22Rv1 (cell line): Measurements from ENCODE around the gene RPS19.

Source experiments
- H3K27ac ChIP-seq: fragments of 450-650 bp; 2 replicates; pipeline ENCODE4 v1.5.1; 2017
- ZFX ChIP-seq: fragments of 450-650 bp; IDR thresholded peaks from 2 replicates; pipeline ENCODE4 v1.6.1; 2017; ENCODE audit warnings: antibody characterized with exemption, borderline replicate concordance
- TF ChIP-seq, protein P1 (sequence below): fragments of 450-650 bp; IDR thresholded peaks from 2 replicates; pipeline ENCODE4 v1.5.1; 2017; ENCODE audit warnings: mild to moderate bottlenecking

The RPS19 gene

DNA sequence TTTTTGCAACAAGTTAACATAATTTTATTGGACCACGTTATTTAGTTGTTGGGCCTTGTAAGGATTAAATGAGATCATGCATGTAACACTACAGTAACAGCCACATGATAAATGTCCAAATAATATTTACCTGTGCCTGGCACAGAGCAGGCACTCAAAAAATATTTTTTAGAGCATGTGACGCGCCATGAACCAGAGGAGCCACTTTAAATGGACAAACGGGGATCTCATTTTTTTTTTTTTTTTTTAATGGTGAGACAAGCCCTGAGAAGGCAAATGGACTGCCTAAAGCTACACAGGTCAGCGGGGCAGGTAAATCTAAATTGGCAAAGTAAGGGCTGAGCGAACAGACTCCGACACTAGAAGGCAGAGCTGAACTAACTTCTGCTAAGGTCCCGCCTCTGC is 840 bp upstream of the RPS19 start:
- TF ChIP-seq, protein P1, sequence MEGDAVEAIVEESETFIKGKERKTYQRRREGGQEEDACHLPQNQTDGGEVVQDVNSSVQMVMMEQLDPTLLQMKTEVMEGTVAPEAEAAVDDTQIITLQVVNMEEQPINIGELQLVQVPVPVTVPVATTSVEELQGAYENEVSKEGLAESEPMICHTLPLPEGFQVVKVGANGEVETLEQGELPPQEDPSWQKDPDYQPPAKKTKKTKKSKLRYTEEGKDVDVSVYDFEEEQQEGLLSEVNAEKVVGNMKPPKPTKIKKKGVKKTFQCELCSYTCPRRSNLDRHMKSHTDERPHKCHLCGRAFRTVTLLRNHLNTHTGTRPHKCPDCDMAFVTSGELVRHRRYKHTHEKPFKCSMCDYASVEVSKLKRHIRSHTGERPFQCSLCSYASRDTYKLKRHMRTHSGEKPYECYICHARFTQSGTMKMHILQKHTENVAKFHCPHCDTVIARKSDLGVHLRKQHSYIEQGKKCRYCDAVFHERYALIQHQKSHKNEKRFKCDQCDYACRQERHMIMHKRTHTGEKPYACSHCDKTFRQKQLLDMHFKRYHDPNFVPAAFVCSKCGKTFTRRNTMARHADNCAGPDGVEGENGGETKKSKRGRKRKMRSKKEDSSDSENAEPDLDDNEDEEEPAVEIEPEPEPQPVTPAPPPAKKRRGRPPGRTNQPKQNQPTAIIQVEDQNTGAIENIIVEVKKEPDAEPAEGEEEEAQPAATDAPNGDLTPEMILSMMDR: no peak
- TF ChIP-seq ZFX: no peak

DNA sequence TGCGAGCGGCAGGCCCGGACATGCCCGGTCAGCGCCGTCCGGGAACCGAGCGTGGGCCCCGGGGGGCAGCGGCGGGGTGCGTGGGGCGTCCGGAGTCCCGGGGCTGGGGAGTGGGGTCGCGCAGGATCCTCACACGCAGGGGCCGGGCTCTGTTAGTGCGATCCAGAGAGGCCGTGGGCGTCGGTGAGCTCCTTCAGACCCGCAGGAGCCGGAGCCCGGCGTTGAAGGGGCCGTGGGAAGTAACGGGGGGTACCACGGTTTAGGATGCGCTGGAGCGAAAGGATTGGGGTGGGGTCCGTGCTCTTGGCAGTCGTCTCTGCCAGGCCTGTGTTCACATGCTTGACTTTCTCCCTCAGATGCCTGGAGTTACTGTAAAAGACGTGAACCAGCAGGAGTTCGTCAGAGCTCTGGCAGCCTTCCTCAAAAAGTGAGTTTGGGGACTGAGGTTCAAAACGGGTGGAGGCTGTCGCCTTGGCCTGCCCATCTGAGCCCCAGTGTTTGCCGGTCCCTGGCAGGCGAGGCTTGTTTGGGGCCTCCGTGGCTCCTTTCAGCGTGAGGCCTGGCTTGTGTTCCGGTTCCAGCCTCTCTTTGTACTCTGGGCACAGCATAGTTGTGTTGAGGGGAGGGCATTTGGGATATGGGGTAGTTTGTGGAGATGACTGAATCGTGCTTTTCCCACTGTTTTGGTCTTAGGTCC is 512 bp downstream of the RPS19 start:
- TF ChIP-seq ZFX: no peak
- TF ChIP-seq, protein P1: no peak
- peak overlapping the region; percentile 90 for H3K27ac ChIP-seq

More for the DNA sequence above, 840 bp upstream of the RPS19 start:
- H3K27ac ChIP-seq: peak overlapping the region; percentile 90

DNA sequence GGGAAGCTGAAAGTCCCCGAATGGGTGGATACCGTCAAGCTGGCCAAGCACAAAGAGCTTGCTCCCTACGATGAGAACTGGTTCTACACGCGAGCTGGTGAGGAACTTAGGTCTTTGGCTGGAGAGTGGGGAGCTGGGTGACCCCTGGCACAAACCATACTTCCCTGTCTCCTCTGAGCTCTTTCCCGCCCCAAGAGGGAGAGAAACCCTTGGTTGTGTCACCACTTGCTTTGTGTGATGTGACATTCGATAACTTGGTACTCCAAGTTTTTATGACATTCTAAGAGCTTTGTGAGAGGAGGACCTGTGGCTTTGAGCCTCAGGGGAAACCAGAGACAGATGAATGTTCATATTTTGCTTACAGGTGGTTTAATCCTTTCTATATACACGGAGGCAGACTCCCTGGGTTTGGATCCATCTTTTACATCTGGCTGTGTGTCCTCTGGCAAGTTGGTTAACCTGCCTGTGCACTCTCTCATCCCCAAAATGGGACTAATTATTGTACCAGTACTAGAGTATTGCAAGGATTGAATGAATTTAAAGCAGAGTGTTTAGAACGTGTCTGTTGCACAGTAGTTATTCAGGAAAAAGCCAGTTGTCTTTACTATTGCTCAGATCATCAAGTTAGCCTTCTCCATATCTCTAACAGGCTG is 1.2 kb downstream of the RPS19 start:
- peak overlapping the region; percentile 90 for H3K27ac ChIP-seq
- TF ChIP-seq, protein P1: no peak
- no peak for TF ChIP-seq ZFX

DNA sequence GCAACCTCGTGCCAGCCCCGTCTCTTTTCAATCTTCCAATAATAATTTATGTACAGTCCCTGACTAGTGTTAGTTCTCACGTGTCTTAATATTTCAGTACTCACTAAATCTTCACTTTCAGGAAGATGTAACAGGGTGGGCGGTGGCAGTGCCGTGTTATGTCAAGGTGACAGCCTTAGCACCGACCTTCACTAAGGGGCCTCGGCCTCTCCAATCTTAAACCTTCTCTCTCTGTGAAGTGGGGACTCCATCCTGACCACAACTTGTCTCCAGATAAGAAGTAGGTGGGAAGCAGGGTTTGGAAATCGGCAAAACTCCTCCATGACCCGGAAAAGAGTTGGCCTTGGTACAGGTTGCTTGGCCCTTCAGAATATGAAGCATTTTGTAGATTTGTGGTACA is 1.8 kb downstream of the RPS19 start:
- TF ChIP-seq, protein P1: no peak
- no peak for TF ChIP-seq ZFX

DNA sequence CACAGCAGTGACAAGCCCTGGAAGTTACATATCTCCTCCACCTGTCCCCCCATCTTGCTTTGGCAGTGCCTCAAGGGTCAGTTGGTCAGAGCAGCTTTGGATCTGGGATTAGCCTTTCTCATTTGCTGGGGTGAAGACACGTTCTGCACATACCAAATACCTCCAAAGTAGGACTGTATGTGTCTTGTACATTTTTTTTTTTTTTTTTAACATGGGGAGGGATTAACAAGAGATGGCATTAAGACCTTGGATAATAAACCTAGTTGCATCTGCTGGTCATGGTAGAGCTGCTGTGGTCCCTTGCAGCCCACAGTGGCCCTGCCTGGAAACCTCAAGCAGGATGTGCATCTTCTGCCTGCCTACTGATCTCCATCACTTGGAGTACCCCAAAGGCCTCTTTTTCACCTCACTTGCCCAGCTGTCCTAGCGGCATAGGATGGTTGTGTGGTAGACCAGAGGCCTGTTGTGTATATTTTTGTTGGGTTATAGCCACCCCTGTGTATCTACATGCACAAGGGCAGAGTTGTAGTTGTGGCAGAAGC is 2.5 kb downstream of the RPS19 start:
- TF ChIP-seq, protein P1: no peak
- TF ChIP-seq ZFX: no peak
- peak overlapping the region; percentile 90; the same call in 1 of the 2 replicates for H3K27ac ChIP-seq

More for the DNA sequence above, 1.8 kb downstream of the RPS19 start:
- peak overlapping the region; percentile 90 for H3K27ac ChIP-seq

DNA sequence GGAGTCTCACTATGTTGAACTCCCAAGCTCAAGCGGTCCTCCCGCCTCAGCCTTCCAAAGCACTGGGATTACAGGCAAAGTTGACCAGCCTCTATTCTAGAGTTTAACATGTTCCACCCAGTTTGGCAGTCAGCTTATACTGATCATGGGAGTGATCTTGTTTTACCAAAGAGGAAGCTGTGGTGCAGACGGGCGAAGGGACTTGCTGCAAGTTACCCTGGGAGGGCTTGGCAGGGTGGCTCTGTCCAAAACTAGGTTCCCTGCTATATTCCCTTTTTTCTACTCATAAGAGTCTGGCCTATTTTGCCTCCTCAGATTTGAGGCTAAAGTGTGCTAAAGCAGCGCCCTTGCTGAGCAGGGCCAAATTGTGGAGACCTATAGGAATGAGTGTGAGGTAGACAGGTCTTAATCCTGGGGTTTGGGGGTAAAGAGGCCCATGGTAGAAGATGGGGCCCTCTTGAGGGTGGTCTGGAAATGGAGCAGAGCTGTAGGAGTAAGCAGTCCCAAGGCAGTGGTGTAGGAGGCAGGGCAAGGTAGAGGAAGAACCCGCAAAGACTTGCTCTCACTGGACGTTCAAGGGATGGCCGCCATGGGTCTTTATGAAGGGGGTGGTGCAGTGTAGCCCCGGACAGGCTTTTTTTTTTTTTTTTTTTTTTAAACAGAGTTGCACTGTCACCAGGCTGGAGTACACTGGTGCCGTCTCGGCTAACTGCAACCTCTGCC is 3.3 kb downstream of the RPS19 start:
- peak overlapping the region; percentile 90; the same call in 1 of the 2 replicates for H3K27ac ChIP-seq
- TF ChIP-seq, protein P1: no peak
- TF ChIP-seq ZFX: no peak
